Stimulated activated CD4-positive, alpha-beta T cell treated with anti-CD3 and anti-CD28 coated beads, TNF-alpha, amount 100 ng/mL, for 1 hour (primary cell): ENCODE measurements around the gene KIRREL3.
"Not testable (repeated sequence)": the region's sequence is repeated elsewhere in the genome, so short reads cannot be mapped to it uniquely, and the experiment has no call there.

ENCODE experiments used
- DNase-seq, 3 donors: peaks; one replicate each; pipeline ENCODE4 v3.0.0-alpha.2; 2020; ENCODE audit warnings: low read depth in 3 of 3, low spot score in 1 of 3

Gene KIRREL3

GRCh38 chr11:126394634-126395072, 605.9 kb downstream of the KIRREL3 start:
- DNase-seq = not testable (repeated sequence)

- no peak for DNase-seq
These were observed 606.5 kb downstream of the KIRREL3 start for GRCh38 chr11:126394036-126394435.

- no peak for DNase-seq
These were observed 607.4 kb downstream of the KIRREL3 start for GRCh38 chr11:126393143-126393542.

GRCh38 chr11:126392633-126393013, 607.9 kb downstream of the KIRREL3 start:
- no peak for DNase-seq

GRCh38 chr11:126391970-126392632, 608.5 kb downstream of the KIRREL3 start:
- no peak for DNase-seq

- DNase-seq = no peak
These were observed 609.1 kb downstream of the KIRREL3 start for GRCh38 chr11:126391286-126391954.

- no peak for DNase-seq
These were observed 610.2 kb downstream of the KIRREL3 start for GRCh38 chr11:126390272-126390867.

- no peak for DNase-seq
These were observed 612.7 kb downstream of the KIRREL3 start for GRCh38 chr11:126387857-126388256.

- DNase-seq = not testable (repeated sequence)
These were observed 613.9 kb downstream of the KIRREL3 start for GRCh38 chr11:126386729-126387071.

- no peak for DNase-seq
These were observed 614.4 kb downstream of the KIRREL3 start for GRCh38 chr11:126385991-126386728.

- no peak for DNase-seq
These were observed 616.0 kb downstream of the KIRREL3 start for GRCh38 chr11:126384449-126385070.

- no peak for DNase-seq
These were observed 616.9 kb downstream of the KIRREL3 start for GRCh38 chr11:126383339-126384335.

- not testable (repeated sequence) for DNase-seq
These were observed 617.9 kb downstream of the KIRREL3 start for GRCh38 chr11:126382641-126383040.

- not testable (repeated sequence) for DNase-seq
These were observed 618.6 kb downstream of the KIRREL3 start for GRCh38 chr11:126381960-126382359.

- no peak for DNase-seq
These were observed 619.7 kb downstream of the KIRREL3 start for GRCh38 chr11:126380909-126381308.

- no peak for DNase-seq
These were observed 621.8 kb downstream of the KIRREL3 start for GRCh38 chr11:126378763-126379162.

- DNase-seq = no peak
These were observed 624.8 kb downstream of the KIRREL3 start for GRCh38 chr11:126375726-126376125.

- not testable (repeated sequence) for DNase-seq
These were observed 625.8 kb downstream of the KIRREL3 start for GRCh38 chr11:126374562-126375300.

- not testable (repeated sequence) for DNase-seq
These were observed 627.0 kb downstream of the KIRREL3 start for GRCh38 chr11:126373389-126374066.
